GM12878 (cell line): Measurements from ENCODE around the gene EEF1A2. TPM values are rescaled to one million over a fixed set of nuclear protein-coding genes. Genes with fewer than 3 reads are reported as not detected.

Experiments
- ATF7 ChIP-seq: fragments of 450-650 bp; IDR thresholded peaks from 2 replicates; pipeline ENCODE4 v1.6.1; 2016; ENCODE audit warnings: low read depth, mild to moderate bottlenecking
- CBFB ChIP-seq: IDR thresholded peaks from 2 replicates; pipeline ENCODE4 v1.6.1; 2016; ENCODE audit warnings: antibody characterized with exemption, low read depth
- CBX5 ChIP-seq: sonication (generic); IDR thresholded peaks from 2 replicates; pipeline ENCODE4 v1.6.1; 2016; ENCODE audit warnings: low read depth, moderate library complexity, mild to moderate bottlenecking, inconsistent platforms
- CHD2 ChIP-seq: IDR thresholded peaks from 2 replicates; pipeline ENCODE4 v1.6.1; 2011; ENCODE audit warnings: low read depth, low read length, improper control_type of control experiment, borderline replicate concordance
- DPF2 ChIP-seq: fragments of 450-650 bp; IDR thresholded peaks from 2 replicates; pipeline ENCODE4 v1.6.1; 2017; ENCODE audit warnings: mild to moderate bottlenecking
- FOXK2 ChIP-seq: fragments of 450-650 bp; IDR thresholded peaks from 2 replicates; pipeline ENCODE4 v1.6.1; 2017; ENCODE audit warnings: mild to moderate bottlenecking, moderate library complexity
- HCFC1 ChIP-seq: fragments of 150-350 bp; IDR thresholded peaks from 2 replicates; pipeline ENCODE4 v1.6.1; 2014; ENCODE audit warnings: low read length
- KAT2A ChIP-seq: conservative IDR thresholded peaks from 2 replicates; pipeline ENCODE4 v1.6.1; 2011; ENCODE audit warnings: low read depth, low read length; ENCODE audit not compliant: control insufficient read depth
- MYC ChIP-seq: IDR thresholded peaks from 2 replicates; pipeline ENCODE4 v1.6.1; 2011; ENCODE audit warnings: mild to moderate bottlenecking, low read length, moderate library complexity, inconsistent platforms; ENCODE audit not compliant: insufficient read depth, insufficient replicate concordance, insufficient read length, severe bottlenecking
- NBN ChIP-seq: fragments of 450-650 bp; IDR thresholded peaks from 2 replicates; pipeline ENCODE4 v1.6.1; 2016
- NR2C2 ChIP-seq: IDR thresholded peaks from 2 replicates; pipeline ENCODE4 v1.6.1; 2011; ENCODE audit warnings: borderline replicate concordance, low read depth; ENCODE audit not compliant: control insufficient read depth, insufficient read length
- POLR2A ChIP-seq: IDR thresholded peaks from 2 replicates; pipeline ENCODE4 v1.6.1; 2011; ENCODE audit warnings: low read depth, mild to moderate bottlenecking, low read length
- SP1 ChIP-seq: IDR thresholded peaks from one replicate; pipeline ENCODE4 v1.6.1; 2011; ENCODE audit warnings: low read depth, low read length
- SREBF2 ChIP-seq: IDR thresholded peaks from 2 replicates; pipeline ENCODE4 v1.6.1; 2012; ENCODE audit warnings: mild to moderate bottlenecking, low read length
- TAF1 ChIP-seq: IDR thresholded peaks from 2 replicates; pipeline ENCODE4 v1.6.1; 2011; ENCODE audit warnings: mild to moderate bottlenecking, low read depth, low read length, borderline replicate concordance
- TCF7 ChIP-seq: IDR thresholded peaks from 2 replicates; pipeline ENCODE4 v1.6.1; 2014; ENCODE audit warnings: antibody characterized with exemption, borderline replicate concordance
- USF2 ChIP-seq: IDR thresholded peaks from 2 replicates; pipeline ENCODE4 v1.6.1; 2011; ENCODE audit warnings: low read depth, low read length, improper control_type of control experiment, borderline replicate concordance
- ZNF274 ChIP-seq: IDR thresholded peaks from one replicate; pipeline ENCODE4 v1.8.0; 2011; ENCODE audit not compliant: insufficient read length, insufficient read depth
- polyA plus RNA-seq, 11 experiments: library from polyadenylated mRNA; depleted of rRNA in 4 of 11; unstranded in 6 of 11; stranded (reverse) in 5 of 11; fragments of >200 nt; fragmentation: Nextera tagmentation in 4 of 11; fragmentation: Illumina TruSeq in 1 of 11; extraction: Ambion mirVana in 4 of 11; extraction: Trizol in 1 of 11; gene quantifications; 1 replicate in 1 of 11; 2 replicates in 10 of 11; pipeline versions ENCODE4 v1.2.1 to v1.2.3, GENCODE V29; 2011 to 2016; ENCODE audit warnings: inconsistent platforms in 2 of 11, missing spikeins in 2 of 11, low read depth in 1 of 11
- total RNA-seq, 4 experiments: library from RNA; depleted of rRNA in 3 of 4; stranded (reverse); fragments of >200 nt in 3 of 4; fragmentation: Illumina TruSeq in 1 of 4; extraction: Trizol in 1 of 4; gene quantifications; 2 replicates each; pipeline versions ENCODE4 v1.2.1 to v1.2.3, GENCODE V29; 2013 to 2021
- TF ChIP-seq, protein P1 (sequence below), 3 experiments: IDR thresholded peaks in 2 of 3; conservative IDR thresholded peaks in 1 of 3; 2 replicates each; pipeline ENCODE4 v1.5.1; 2011; ENCODE audit warnings: low read depth in 3 of 3, low read length in 3 of 3, mild to moderate bottlenecking in 3 of 3, control low read depth in 2 of 3, moderate library complexity in 2 of 3, inconsistent platforms in 1 of 3, mixed read lengths in 1 of 3; ENCODE audit not compliant: control insufficient read depth in 2 of 3, insufficient read depth in 1 of 3; ENCODE audit errors: extremely low read depth in 1 of 3
- TF ChIP-seq, protein P2 (sequence below): fragments of 450-650 bp; IDR thresholded peaks from 2 replicates; pipeline ENCODE4 v1.6.1; 2018; ENCODE audit warnings: mild to moderate bottlenecking, low read depth, moderate library complexity; ENCODE audit not compliant: partially characterized antibody
- TF ChIP-seq, protein P3 (sequence below): fragments of 450-650 bp; IDR thresholded peaks from 2 replicates; pipeline ENCODE4 v1.6.1; 2017; ENCODE audit warnings: low read depth, mild to moderate bottlenecking, moderate library complexity

Gene EEF1A2
- total and polyA plus RNA-seq, 10 of the 15 experiments (the other 5 are each of a cell fraction or from before 2014, with no cell fraction given), result 0.56 TPM; not detected in 9

DNA sequence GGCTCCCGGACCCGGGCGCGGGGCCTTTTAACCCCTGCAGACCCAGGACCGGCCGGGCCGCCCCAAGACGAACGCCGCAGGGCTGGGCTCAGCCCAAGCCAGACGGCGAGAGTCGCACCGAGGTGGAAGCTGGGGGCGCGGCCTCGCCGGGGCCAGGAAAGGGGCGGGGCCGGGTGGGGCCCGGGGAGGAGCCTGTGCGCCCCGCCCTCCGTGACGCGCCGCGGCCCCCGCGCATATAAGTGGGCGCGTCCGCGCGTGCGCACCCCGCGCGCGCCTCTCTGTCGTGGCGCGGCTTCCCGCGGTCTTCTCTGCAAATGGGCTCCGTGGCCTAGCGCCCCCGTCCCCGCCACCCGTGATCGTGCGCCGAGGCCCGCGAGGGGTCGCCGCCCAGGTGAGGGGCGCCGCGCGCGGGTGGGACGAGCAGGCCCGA, 21.6 kb upstream of the EEF1A2 start, which contains the start of gene PPDPF (continued):
- TF ChIP-seq USF2 (no peak), NBN (no peak), CHD2 (no peak), NR2C2 (no peak), MYC (no peak), ZNF274 (no peak), TCF7 (no peak), KAT2A (no peak), DPF2 (no peak), POLR2A (peak; percentile 88), FOXK2 (no peak), CBX5 (no peak), SREBF2 (no peak), ATF7 (no peak), TAF1 (peak; percentile 80), SP1 (peak; percentile 81), CBFB (no peak), HCFC1 (no peak)
- TF ChIP-seq, protein P1, sequence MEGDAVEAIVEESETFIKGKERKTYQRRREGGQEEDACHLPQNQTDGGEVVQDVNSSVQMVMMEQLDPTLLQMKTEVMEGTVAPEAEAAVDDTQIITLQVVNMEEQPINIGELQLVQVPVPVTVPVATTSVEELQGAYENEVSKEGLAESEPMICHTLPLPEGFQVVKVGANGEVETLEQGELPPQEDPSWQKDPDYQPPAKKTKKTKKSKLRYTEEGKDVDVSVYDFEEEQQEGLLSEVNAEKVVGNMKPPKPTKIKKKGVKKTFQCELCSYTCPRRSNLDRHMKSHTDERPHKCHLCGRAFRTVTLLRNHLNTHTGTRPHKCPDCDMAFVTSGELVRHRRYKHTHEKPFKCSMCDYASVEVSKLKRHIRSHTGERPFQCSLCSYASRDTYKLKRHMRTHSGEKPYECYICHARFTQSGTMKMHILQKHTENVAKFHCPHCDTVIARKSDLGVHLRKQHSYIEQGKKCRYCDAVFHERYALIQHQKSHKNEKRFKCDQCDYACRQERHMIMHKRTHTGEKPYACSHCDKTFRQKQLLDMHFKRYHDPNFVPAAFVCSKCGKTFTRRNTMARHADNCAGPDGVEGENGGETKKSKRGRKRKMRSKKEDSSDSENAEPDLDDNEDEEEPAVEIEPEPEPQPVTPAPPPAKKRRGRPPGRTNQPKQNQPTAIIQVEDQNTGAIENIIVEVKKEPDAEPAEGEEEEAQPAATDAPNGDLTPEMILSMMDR (IDR thresholded peaks at IDR 0.05 in 2 of 3, conservative IDR thresholded peaks at IDR 0.05 in 1 of 3; ENCODE audit: control insufficient read depth in 2 of 3, extremely low read depth in 1 of 3, insufficient read depth in 1 of 3, low read depth in 3 of 3, low read length in 3 of 3), result no peak
- TF ChIP-seq, protein P2, sequence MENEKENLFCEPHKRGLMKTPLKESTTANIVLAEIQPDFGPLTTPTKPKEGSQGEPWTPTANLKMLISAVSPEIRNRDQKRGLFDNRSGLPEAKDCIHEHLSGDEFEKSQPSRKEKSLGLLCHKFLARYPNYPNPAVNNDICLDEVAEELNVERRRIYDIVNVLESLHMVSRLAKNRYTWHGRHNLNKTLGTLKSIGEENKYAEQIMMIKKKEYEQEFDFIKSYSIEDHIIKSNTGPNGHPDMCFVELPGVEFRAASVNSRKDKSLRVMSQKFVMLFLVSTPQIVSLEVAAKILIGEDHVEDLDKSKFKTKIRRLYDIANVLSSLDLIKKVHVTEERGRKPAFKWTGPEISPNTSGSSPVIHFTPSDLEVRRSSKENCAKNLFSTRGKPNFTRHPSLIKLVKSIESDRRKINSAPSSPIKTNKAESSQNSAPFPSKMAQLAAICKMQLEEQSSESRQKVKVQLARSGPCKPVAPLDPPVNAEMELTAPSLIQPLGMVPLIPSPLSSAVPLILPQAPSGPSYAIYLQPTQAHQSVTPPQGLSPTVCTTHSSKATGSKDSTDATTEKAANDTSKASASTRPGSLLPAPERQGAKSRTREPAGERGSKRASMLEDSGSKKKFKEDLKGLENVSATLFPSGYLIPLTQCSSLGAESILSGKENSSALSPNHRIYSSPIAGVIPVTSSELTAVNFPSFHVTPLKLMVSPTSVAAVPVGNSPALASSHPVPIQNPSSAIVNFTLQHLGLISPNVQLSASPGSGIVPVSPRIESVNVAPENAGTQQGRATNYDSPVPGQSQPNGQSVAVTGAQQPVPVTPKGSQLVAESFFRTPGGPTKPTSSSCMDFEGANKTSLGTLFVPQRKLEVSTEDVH, result no peak
- TF ChIP-seq, protein P3, sequence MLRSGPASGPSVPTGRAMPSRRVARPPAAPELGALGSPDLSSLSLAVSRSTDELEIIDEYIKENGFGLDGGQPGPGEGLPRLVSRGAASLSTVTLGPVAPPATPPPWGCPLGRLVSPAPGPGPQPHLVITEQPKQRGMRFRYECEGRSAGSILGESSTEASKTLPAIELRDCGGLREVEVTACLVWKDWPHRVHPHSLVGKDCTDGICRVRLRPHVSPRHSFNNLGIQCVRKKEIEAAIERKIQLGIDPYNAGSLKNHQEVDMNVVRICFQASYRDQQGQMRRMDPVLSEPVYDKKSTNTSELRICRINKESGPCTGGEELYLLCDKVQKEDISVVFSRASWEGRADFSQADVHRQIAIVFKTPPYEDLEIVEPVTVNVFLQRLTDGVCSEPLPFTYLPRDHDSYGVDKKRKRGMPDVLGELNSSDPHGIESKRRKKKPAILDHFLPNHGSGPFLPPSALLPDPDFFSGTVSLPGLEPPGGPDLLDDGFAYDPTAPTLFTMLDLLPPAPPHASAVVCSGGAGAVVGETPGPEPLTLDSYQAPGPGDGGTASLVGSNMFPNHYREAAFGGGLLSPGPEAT, result no peak
